IPS-18c (cell line): ENCODE data around the gene PHB1.
"Not testable (repeated sequence)": the region's sequence is repeated elsewhere in the genome, so short reads cannot be mapped to it uniquely, and the experiment has no call there.

Experiments used
- H3K4me3 ChIP-seq: 2 replicates; pipeline ENCODE4 v1.7.0; 2013; ENCODE audit warnings: low read depth, mild to moderate bottlenecking, low read length, moderate library complexity; ENCODE audit not compliant: insufficient read depth
- H3K9me3 ChIP-seq: one replicate; pipeline ENCODE4 v1.6.1; 2013; ENCODE audit warnings: mild to moderate bottlenecking, low read length, moderate library complexity; ENCODE audit not compliant: control insufficient read depth, insufficient read depth

PHB1 gene

DNA sequence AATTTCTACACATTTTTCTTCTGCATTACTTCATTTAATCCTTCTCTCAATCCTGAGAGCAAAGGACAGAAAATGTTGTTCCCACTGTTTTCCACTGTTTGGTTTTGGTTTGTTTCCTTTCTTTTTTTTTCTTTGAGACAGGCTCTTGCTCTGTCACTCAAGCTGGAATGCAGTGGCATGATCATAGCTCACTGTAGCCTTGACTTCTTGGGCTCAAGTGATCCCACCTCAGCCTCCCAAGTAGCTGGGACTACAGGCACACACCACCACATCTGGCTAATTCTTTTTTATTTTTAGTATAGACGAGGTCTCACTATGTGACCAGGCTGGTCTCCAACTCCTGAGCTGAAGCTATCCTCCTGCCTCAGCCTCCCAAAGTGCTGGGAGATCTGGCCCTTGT, 45.6 kb downstream of the PHB1 start:
- Histone ChIP-seq H3K4me3 (no peak overlapping the region), H3K9me3 (no peaks in the 10 kb centered on the region)

DNA sequence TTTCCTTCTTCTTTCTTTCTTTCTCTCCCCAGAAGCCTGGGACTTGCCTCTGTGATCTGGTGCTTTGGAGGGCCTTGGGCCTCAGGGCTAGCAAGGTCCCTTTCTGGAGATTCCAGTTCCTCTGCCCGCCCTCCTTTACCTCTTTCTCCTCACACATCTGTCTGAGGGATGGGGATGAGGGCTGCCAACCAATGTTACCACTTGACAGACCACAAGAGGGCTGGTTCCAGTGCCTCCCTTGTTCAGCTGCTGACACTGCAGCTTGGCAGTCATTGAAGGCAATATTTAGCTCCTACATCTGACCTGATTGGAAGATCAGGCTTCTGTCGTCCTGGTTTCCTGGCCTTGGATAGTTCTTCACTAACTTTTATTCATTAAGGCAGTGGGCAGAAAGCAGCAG, 49.0 kb downstream of the PHB1 start:
- H3K9me3 ChIP-seq, result no peaks in the 10 kb centered on the region
- H3K4me3 ChIP-seq, result no peak overlapping the region

DNA sequence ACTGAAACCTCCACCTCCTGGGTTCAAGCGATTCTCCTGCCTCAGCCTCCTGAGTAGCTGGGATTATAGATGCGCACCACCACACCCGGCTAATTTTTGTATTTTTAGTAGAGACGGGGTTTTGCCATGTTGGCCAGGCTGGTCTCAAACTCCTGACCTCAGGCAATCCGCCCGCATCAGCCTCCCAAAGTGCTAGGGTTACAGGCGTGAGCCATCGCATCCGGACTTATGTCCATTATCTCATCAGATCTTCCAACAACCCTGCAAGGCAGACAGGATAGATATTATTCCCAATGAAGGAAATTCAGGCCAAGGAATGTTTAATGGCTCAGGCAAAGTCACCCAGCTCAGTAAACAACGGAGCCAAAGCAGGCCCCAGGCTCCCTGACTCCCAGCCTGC, 49.6 kb downstream of the PHB1 start:
- not testable (repeated sequence) for H3K9me3 ChIP-seq, H3K4me3 ChIP-seq

GRCh38 chr17:49364119-49364518, 50.6 kb downstream of the PHB1 start:
- H3K9me3 ChIP-seq, result no peaks in the 10 kb centered on the region
- no peak overlapping the region for H3K4me3 ChIP-seq

DNA sequence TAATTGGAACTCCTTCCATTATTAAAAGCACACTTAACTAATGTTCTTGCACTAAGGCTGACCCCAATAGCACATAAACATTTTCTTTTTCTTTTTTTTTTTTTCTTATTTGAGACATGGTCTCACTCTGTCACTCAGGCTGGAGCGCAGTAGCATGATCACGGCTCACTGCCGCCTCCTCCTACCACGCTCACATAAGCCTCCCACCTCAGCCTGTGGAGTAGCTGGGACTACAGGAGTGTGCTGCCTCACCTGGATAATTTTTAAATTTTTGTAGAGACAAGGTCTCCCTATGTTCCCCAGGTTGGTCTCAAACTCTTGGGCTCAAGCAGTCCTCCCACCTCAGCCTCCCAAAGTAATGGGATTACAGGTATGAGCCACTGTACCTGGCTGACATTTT, 51.4 kb downstream of the PHB1 start:
- peak overlapping the region; percentile 68; the same call in 1 of the 2 replicates for H3K4me3 ChIP-seq
- no peaks in the 10 kb centered on the region for H3K9me3 ChIP-seq

- no peaks in the 10 kb centered on the region for H3K9me3 ChIP-seq
- peak overlapping the region; percentile 68 for H3K4me3 ChIP-seq
Observed at GRCh38 chr17:49362723-49363117, 52.0 kb downstream of the PHB1 start.

DNA sequence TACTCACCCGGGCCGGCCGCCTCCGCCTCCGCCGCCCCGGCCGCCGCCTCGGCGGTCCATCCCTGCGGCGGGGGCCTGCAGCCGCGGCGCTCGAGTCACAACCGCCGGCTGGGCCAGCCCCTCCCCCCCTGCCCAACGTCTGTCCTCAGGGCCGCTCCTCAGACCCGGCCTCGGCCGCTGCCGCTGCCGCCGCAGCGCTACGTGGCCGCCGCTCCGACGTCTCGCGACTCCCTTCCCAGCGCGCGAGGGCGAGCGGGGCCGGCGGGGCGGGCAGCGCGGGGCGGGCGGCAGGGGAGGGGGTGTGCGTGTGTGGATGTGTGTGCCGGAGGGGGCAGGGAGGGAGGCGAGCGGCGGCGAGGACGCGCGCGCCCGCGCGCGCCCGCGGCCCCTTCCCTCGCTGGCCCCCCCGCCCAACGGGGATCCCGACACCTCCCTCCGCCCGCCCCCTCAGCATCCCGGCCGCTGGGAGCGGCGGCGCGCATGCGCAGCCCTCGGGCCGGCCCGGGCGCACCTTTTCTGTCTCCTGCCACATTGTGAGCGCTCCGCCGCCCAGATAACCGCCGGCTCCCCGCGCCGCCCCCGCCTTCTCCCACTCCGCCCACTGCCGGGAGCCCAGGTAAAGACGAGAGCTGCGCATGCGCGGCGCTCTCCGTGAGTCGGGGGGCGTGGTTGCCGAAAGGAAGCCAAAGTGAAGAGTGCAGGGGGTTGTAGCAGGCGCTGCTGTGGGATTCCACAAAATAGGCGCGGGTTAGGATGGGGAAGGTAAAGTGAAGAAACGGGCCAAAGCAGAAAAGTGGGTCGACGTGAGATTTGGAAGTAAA, 52.6 kb downstream of the PHB1 start, which contains the start of gene ZNF652:
Gene ZNF652, minus strand, starts transcription at position 349 of the 821 bp plus-strand sequence. CDS start 44,525 bp downstream, outside the sequence.
- peak within 1 kb of the TSS; percentile 82 for H3K4me3 ChIP-seq
- no peaks in the 10 kb centered on the region for H3K9me3 ChIP-seq

- Histone ChIP-seq H3K9me3 (no peaks in the 10 kb centered on the region), H3K4me3 (peak overlapping the region; percentile 82)
Observed at GRCh38 chr17:49361129-49361901, 53.4 kb downstream of the PHB1 start.

DNA sequence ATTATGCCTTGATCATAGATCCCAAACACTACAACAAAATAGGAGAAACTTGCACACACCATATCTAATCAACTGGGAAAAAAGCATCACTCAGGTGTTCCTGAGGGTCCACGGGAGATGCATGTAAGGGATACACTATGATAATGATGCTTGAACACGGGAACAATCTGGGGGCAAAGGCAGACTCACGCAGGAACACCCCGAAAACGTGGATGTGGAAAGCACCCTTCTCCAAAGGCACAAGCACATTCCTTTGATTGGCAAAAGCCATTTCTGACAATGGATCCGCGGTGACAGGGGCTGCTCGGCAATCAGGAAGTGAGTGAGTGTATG, 53.9 kb downstream of the PHB1 start:
- H3K9me3 ChIP-seq, result no peaks in the 10 kb centered on the region
- H3K4me3 ChIP-seq, result peak overlapping the region; percentile 82

- H3K9me3 ChIP-seq, result no peaks in the 10 kb centered on the region
- peak overlapping the region; percentile 82; the same call in 1 of the 2 replicates for H3K4me3 ChIP-seq
Observed at GRCh38 chr17:49359990-49360795, 54.5 kb downstream of the PHB1 start.

GRCh38 chr17:49358641-49359247, 55.9 kb downstream of the PHB1 start:
- Histone ChIP-seq H3K4me3 (no peak overlapping the region), H3K9me3 (no peaks in the 10 kb centered on the region)

GRCh38 chr17:49357516-49357915, 57.2 kb downstream of the PHB1 start:
- no peaks in the 10 kb centered on the region for H3K9me3 ChIP-seq
- no peak overlapping the region for H3K4me3 ChIP-seq

DNA sequence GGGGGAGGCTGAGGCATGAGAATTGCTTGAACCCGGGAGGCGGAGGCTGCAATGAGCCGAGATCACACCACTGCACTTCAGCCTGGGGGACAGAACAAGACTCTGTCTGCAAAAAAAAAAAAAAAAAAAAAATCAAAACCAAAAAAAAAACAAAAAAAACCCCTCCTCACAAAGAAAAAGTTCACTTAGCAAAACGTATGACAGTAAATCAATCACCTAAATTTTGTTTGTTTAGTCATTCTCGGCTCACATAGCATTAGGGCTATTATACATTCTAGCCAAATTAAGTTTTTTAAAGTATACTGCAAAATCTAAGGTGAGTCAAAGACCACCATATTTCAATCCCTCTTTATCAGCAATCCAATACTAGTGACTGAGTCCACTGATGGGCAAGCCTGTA, 58.4 kb downstream of the PHB1 start:
- H3K4me3 ChIP-seq, result no peak overlapping the region
- no peaks in the 10 kb centered on the region for H3K9me3 ChIP-seq
